ENCODE data around the gene DNAH5. TPM values are rescaled to one million over a fixed set of nuclear protein-coding genes. Genes with fewer than 3 reads are reported as not detected.

DNAH5 gene
- polyA plus RNA-seq, 2 donors = 0.08 to 0.12 TPM

DNA sequence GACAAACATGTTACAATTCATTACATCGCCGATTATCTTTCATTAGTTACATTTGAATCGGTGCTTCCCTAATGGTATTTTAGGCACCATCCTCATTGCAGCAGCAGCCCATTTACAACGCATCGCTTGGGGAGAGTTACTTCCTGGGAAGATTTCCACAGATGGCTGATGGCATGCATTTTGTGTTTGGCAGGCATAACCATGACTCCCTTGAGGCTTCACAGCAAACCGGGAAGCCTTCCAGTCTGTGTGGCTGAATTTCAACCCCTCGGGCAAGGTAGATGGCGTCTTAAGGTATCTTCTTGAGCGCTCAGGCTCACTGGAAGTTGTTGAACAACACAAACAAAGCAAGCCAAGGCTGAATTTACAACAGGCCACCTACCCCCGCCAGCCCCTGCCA lies 1.6 kb upstream of the DNAH5 start:
- WGBS, 2 donors = 52 to 74% methylated on average over 10 of the region's 10 CpGs
- H3K4me3 ChIP-seq (ENCODE audit: low read depth in 1 of 2, low read length in 2 of 2) = no peak overlapping the region

GRCh38 chr5:13945271-13945670 lies 783 bp upstream of the DNAH5 start:
- no peaks in the 10 kb centered on the region for H3K27me3 ChIP-seq (ENCODE audit: control insufficient read depth in 1 of 2, insufficient read depth in 2 of 2, low read length in 2 of 2)
- H3K27ac ChIP-seq (ENCODE audit: low read depth in 2 of 2, low read length in 1 of 2) = no peak overlapping the region
- no peaks in the 10 kb centered on the region for H3K36me3 ChIP-seq (ENCODE audit: control insufficient read depth in 2 of 2, insufficient read depth in 2 of 2, low read length in 1 of 2)
- 92 to 94% methylated on average over 3 of the region's 3 CpGs for WGBS, 2 donors
- no peak overlapping the region for H3K4me3 ChIP-seq (ENCODE audit: low read depth in 1 of 2, low read length in 2 of 2)
- no peaks in the 10 kb centered on the region for H3K9me3 ChIP-seq (ENCODE audit: control insufficient read depth in 2 of 2, insufficient read depth in 1 of 2, low read depth in 1 of 2, low read length in 1 of 2)
- no peaks in the 10 kb centered on the region for H3K4me1 ChIP-seq (ENCODE audit: control insufficient read depth in 2 of 2, insufficient read depth in 2 of 2, low read length in 1 of 2)

More for the DNA sequence above, 1.6 kb upstream of the DNAH5 start:
- no peaks in the 10 kb centered on the region for H3K9me3 ChIP-seq (ENCODE audit: control insufficient read depth in 2 of 2, insufficient read depth in 1 of 2, low read depth in 1 of 2, low read length in 1 of 2)
- no peaks in the 10 kb centered on the region for H3K27me3 ChIP-seq (ENCODE audit: control insufficient read depth in 1 of 2, insufficient read depth in 2 of 2, low read length in 2 of 2)
- no peaks in the 10 kb centered on the region for H3K4me1 ChIP-seq (ENCODE audit: control insufficient read depth in 2 of 2, insufficient read depth in 2 of 2, low read length in 1 of 2)
- no peak overlapping the region for H3K27ac ChIP-seq (ENCODE audit: low read depth in 2 of 2, low read length in 1 of 2)
- no peaks in the 10 kb centered on the region for H3K36me3 ChIP-seq (ENCODE audit: control insufficient read depth in 2 of 2, insufficient read depth in 2 of 2, low read length in 1 of 2)

GRCh38 chr5:13943676-13944075 lies 812 bp downstream of the DNAH5 start:
- no peak overlapping the region for H3K27ac ChIP-seq (ENCODE audit: low read depth in 2 of 2, low read length in 1 of 2)
- H3K4me1 ChIP-seq (ENCODE audit: control insufficient read depth in 2 of 2, insufficient read depth in 2 of 2, low read length in 1 of 2) = no peaks in the 10 kb centered on the region
- no peak overlapping the region for H3K4me3 ChIP-seq (ENCODE audit: low read depth in 1 of 2, low read length in 2 of 2)
- WGBS, 2 donors = 26 to 36% methylated on average over 1 of the region's 1 CpG
- H3K9me3 ChIP-seq (ENCODE audit: control insufficient read depth in 2 of 2, insufficient read depth in 1 of 2, low read depth in 1 of 2, low read length in 1 of 2) = no peaks in the 10 kb centered on the region
- H3K36me3 ChIP-seq (ENCODE audit: control insufficient read depth in 2 of 2, insufficient read depth in 2 of 2, low read length in 1 of 2) = no peaks in the 10 kb centered on the region
- H3K27me3 ChIP-seq (ENCODE audit: control insufficient read depth in 1 of 2, insufficient read depth in 2 of 2, low read length in 2 of 2) = no peaks in the 10 kb centered on the region

GRCh38 chr5:13941468-13941867 lies 3.0 kb downstream of the DNAH5 start:
- 39 to 43% methylated on average over 3 of the region's 3 CpGs for WGBS, 2 donors

GRCh38 chr5:13939638-13940037 lies 4.8 kb downstream of the DNAH5 start:
- Histone ChIP-seq H3K36me3 (ENCODE audit: control insufficient read depth in 2 of 2, insufficient read depth in 2 of 2, low read length in 1 of 2) (no peaks in the 10 kb centered on the region), H3K27me3 (ENCODE audit: control insufficient read depth in 1 of 2, insufficient read depth in 2 of 2, low read length in 2 of 2) (no peaks in the 10 kb centered on the region)
- 73 to 81% methylated on average over 8 of the region's 8 CpGs for WGBS, 2 donors

More at GRCh38 chr5:13941468-13941867, 3.0 kb downstream of the DNAH5 start:
- Histone ChIP-seq H3K4me3 (ENCODE audit: low read depth in 1 of 2, low read length in 2 of 2) (no peak overlapping the region), H3K27me3 (ENCODE audit: control insufficient read depth in 1 of 2, insufficient read depth in 2 of 2, low read length in 2 of 2) (no peaks in the 10 kb centered on the region), H3K27ac (ENCODE audit: low read depth in 2 of 2, low read length in 1 of 2) (no peak overlapping the region), H3K36me3 (ENCODE audit: control insufficient read depth in 2 of 2, insufficient read depth in 2 of 2, low read length in 1 of 2) (no peaks in the 10 kb centered on the region), H3K4me1 (ENCODE audit: control insufficient read depth in 2 of 2, insufficient read depth in 2 of 2, low read length in 1 of 2) (no peaks in the 10 kb centered on the region), H3K9me3 (ENCODE audit: control insufficient read depth in 2 of 2, insufficient read depth in 1 of 2, low read depth in 1 of 2, low read length in 1 of 2) (no peaks in the 10 kb centered on the region)

GRCh38 chr5:13934921-13935320 lies 9.6 kb downstream of the DNAH5 start:
- H3K36me3 ChIP-seq (ENCODE audit: control insufficient read depth in 2 of 2, insufficient read depth in 2 of 2, low read length in 1 of 2) = no peaks in the 10 kb centered on the region
- H3K4me1 ChIP-seq (ENCODE audit: control insufficient read depth in 2 of 2, insufficient read depth in 2 of 2, low read length in 1 of 2) = peaks cover 0 to 2% of the 10 kb centered on the region in 2 donors
- H3K27ac ChIP-seq (ENCODE audit: low read depth in 2 of 2, low read length in 1 of 2) = no peak overlapping the region
- H3K9me3 ChIP-seq (ENCODE audit: control insufficient read depth in 2 of 2, insufficient read depth in 1 of 2, low read depth in 1 of 2, low read length in 1 of 2) = peaks cover 0 to 2% of the 10 kb centered on the region in 2 donors
- H3K4me3 ChIP-seq (ENCODE audit: low read depth in 1 of 2, low read length in 2 of 2) = no peak overlapping the region
- WGBS, 2 donors = 39 to 42% methylated on average over 1 of the region's 1 CpG
- no peaks in the 10 kb centered on the region for H3K27me3 ChIP-seq (ENCODE audit: control insufficient read depth in 1 of 2, insufficient read depth in 2 of 2, low read length in 2 of 2)

More at GRCh38 chr5:13939638-13940037, 4.8 kb downstream of the DNAH5 start:
- H3K9me3 ChIP-seq (ENCODE audit: control insufficient read depth in 2 of 2, insufficient read depth in 1 of 2, low read depth in 1 of 2, low read length in 1 of 2) = no peaks in the 10 kb centered on the region
- H3K27ac ChIP-seq (ENCODE audit: low read depth in 2 of 2, low read length in 1 of 2) = no peak overlapping the region
- H3K4me1 ChIP-seq (ENCODE audit: control insufficient read depth in 2 of 2, insufficient read depth in 2 of 2, low read length in 1 of 2) = no peaks in the 10 kb centered on the region
- H3K4me3 ChIP-seq (ENCODE audit: low read depth in 1 of 2, low read length in 2 of 2) = no peak overlapping the region

GRCh38 chr5:13934125-13934524 lies 10.4 kb downstream of the DNAH5 start:
- no peak overlapping the region for H3K27ac ChIP-seq (ENCODE audit: low read depth in 2 of 2, low read length in 1 of 2)
- peaks cover 0 to 2% of the 10 kb centered on the region in 2 donors for H3K36me3 ChIP-seq (ENCODE audit: control insufficient read depth in 2 of 2, insufficient read depth in 2 of 2, low read length in 1 of 2)
- H3K4me3 ChIP-seq (ENCODE audit: low read depth in 1 of 2, low read length in 2 of 2) = no peak overlapping the region
- WGBS, 2 donors = 86 to 90% methylated on average over 2 of the region's 2 CpGs
- H3K27me3 ChIP-seq (ENCODE audit: control insufficient read depth in 1 of 2, insufficient read depth in 2 of 2, low read length in 2 of 2) = no peaks in the 10 kb centered on the region
- peaks cover 0 to 2% of the 10 kb centered on the region in 2 donors for H3K4me1 ChIP-seq (ENCODE audit: control insufficient read depth in 2 of 2, insufficient read depth in 2 of 2, low read length in 1 of 2)
- peaks cover 0 to 2% of the 10 kb centered on the region in 2 donors for H3K9me3 ChIP-seq (ENCODE audit: control insufficient read depth in 2 of 2, insufficient read depth in 1 of 2, low read depth in 1 of 2, low read length in 1 of 2)

DNA sequence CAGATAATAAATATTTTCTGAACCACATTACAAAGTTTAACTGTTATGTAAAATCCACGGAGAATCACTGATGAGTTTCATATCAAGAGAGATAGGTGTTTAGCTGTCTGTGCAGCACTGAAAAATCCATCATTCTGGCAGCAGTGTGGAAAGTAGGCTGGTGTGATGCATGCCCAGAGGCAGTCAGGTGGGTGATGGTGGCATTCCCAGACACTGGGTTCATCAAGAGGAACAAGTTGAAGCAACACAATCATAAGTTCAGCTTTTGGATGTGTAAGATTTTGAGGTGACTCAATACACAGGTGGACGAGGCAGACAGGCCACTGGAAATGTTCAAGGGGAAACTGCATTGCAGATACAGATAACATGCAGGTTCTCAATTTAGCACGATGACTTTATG lies 11.9 kb downstream of the DNAH5 start:
- no peak overlapping the region for H3K4me3 ChIP-seq (ENCODE audit: low read depth in 1 of 2, low read length in 2 of 2)
- 45 to 63% methylated on average over 3 of the region's 3 CpGs for WGBS, 2 donors
- no peaks in the 10 kb centered on the region for H3K27me3 ChIP-seq (ENCODE audit: control insufficient read depth in 1 of 2, insufficient read depth in 2 of 2, low read length in 2 of 2)
- peaks cover 0 to 2% of the 10 kb centered on the region in 2 donors for H3K36me3 ChIP-seq (ENCODE audit: control insufficient read depth in 2 of 2, insufficient read depth in 2 of 2, low read length in 1 of 2)
- peaks cover 0 to 2% of the 10 kb centered on the region in 2 donors for H3K9me3 ChIP-seq (ENCODE audit: control insufficient read depth in 2 of 2, insufficient read depth in 1 of 2, low read depth in 1 of 2, low read length in 1 of 2)
- H3K27ac ChIP-seq (ENCODE audit: low read depth in 2 of 2, low read length in 1 of 2) = no peak overlapping the region
- H3K4me1 ChIP-seq (ENCODE audit: control insufficient read depth in 2 of 2, insufficient read depth in 2 of 2, low read length in 1 of 2) = peaks cover 0 to 2% of the 10 kb centered on the region in 2 donors

- Histone ChIP-seq H3K27me3 (ENCODE audit: control insufficient read depth in 1 of 2, insufficient read depth in 2 of 2, low read length in 2 of 2) (no peaks in the 10 kb centered on the region), H3K36me3 (ENCODE audit: control insufficient read depth in 2 of 2, insufficient read depth in 2 of 2, low read length in 1 of 2) (peaks cover 0 to 2% of the 10 kb centered on the region in 2 donors), H3K9me3 (ENCODE audit: control insufficient read depth in 2 of 2, insufficient read depth in 1 of 2, low read depth in 1 of 2, low read length in 1 of 2) (peaks cover 0 to 2% of the 10 kb centered on the region in 2 donors), H3K4me1 (ENCODE audit: control insufficient read depth in 2 of 2, insufficient read depth in 2 of 2, low read length in 1 of 2) (peaks cover 0 to 2% of the 10 kb centered on the region in 2 donors), H3K4me3 (ENCODE audit: low read depth in 1 of 2, low read length in 2 of 2) (no peak overlapping the region), H3K27ac (ENCODE audit: low read depth in 2 of 2, low read length in 1 of 2) (no peak overlapping the region)
Observed at GRCh38 chr5:13932011-13932410, 12.5 kb downstream of the DNAH5 start.

- H3K27me3 ChIP-seq (ENCODE audit: control insufficient read depth in 1 of 2, insufficient read depth in 2 of 2, low read length in 2 of 2) = no peaks in the 10 kb centered on the region
- peaks cover 0 to 2% of the 10 kb centered on the region in 2 donors for H3K36me3 ChIP-seq (ENCODE audit: control insufficient read depth in 2 of 2, insufficient read depth in 2 of 2, low read length in 1 of 2)
- H3K27ac ChIP-seq (ENCODE audit: low read depth in 2 of 2, low read length in 1 of 2) = no peak overlapping the region
- peaks cover 0 to 2% of the 10 kb centered on the region in 2 donors for H3K9me3 ChIP-seq (ENCODE audit: control insufficient read depth in 2 of 2, insufficient read depth in 1 of 2, low read depth in 1 of 2, low read length in 1 of 2)
- H3K4me1 ChIP-seq (ENCODE audit: control insufficient read depth in 2 of 2, insufficient read depth in 2 of 2, low read length in 1 of 2) = peaks cover 0 to 2% of the 10 kb centered on the region in 2 donors
- WGBS, 2 donors = 39 to 51% methylated on average over 8 of the region's 8 CpGs
- no peak overlapping the region for H3K4me3 ChIP-seq (ENCODE audit: low read depth in 1 of 2, low read length in 2 of 2)
Observed at GRCh38 chr5:13930541-13931171, 13.8 kb downstream of the DNAH5 start.

Data from esophagus (tissue), 2 donors.